GM21360 (cell line): ENCODE results near the gene FXYD7.
"Not testable (repeated sequence)": the region's sequence is repeated elsewhere in the genome, so short reads cannot be mapped to it uniquely, and the experiment has no call there.

Experiments used
- ATAC-seq: cut with Tn5 transposase; IDR thresholded peaks from one replicate; pipeline ENCODE4 v1.9.1; 2021; ENCODE audit warnings: mild to moderate bottlenecking, moderate library complexity; ENCODE audit not compliant: unreplicated experiment

FXYD7 gene

GRCh38 chr19:35125749-35126623 is 17.1 kb upstream of the FXYD7 start:
- ATAC-seq: no peak

GRCh38 chr19:35126624-35126959 is 16.5 kb upstream of the FXYD7 start:
- ATAC-seq: no peak

DNA sequence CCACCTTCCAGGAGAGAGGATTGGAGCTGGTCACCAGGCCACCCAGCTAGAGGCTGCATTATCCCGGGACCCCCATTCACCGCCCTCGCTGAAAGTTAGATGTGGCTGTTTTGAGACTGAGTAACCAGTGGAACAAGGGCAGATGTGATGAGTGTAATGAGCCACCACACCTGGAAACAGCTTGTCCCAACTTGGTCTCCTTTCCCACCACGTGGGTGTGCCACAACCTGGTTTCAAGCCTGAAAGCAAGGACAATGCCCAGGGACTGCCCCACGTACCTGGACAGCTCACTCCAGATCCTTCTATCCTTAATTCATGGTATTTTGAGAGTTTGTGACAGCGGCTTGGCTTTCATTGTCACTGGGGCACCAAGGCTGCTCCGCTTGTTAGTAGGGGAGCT is 15.2 kb upstream of the FXYD7 start:
- ATAC-seq: no peak

GRCh38 chr19:35128398-35129057 is 14.5 kb upstream of the FXYD7 start:
- ATAC-seq: no peak

DNA sequence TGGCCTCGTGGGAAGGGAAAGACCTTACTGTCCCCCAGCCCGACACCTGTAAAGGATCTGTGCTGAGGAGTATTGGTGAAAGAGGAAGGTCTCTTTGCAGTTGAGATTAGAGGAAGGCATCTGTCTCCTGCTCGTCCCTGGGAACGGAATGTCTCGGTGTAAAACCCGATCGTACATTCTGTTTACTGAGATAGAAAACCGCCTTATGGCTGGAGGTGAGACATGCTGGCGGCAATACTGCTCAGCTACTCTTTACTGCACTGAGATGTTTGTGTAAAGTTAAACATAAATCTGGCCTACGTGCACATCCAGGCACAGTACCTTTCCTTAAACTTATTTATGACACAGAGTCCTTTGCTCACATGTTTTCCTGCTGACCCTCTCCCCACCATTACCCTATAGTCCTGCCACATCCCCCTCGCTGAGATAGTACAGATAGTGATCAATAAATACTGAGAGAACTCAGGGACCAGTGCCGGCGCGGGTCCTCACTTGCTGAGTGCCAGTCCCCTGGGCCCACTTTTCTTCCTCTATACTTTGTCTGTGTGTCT is 13.3 kb upstream of the FXYD7 start:
- not testable (repeated sequence) for ATAC-seq

GRCh38 chr19:35130761-35131720 is 12.0 kb upstream of the FXYD7 start:
- no peak for ATAC-seq

- ATAC-seq: no peak
Measured at GRCh38 chr19:35132254-35132653, 10.8 kb upstream of the FXYD7 start.

DNA sequence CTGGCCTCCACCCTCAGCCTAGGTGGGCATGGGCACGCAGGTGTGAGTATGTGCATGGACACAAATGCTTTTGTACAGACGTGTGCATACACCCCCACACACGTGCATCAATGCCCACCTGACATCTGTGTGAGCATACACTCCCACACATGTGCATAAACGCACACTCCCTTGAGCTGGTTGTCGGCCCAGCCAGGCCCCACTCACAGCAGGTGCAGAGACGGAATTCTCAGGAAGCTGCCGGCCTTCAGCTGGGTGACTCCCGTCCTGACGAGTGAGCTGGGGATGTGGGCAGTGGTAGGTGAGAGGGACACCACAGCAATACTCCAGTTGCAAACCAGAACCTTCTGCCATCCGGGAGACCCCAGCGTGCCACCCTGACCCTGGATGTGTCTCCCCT is 9.2 kb upstream of the FXYD7 start:
- no peak for ATAC-seq

DNA sequence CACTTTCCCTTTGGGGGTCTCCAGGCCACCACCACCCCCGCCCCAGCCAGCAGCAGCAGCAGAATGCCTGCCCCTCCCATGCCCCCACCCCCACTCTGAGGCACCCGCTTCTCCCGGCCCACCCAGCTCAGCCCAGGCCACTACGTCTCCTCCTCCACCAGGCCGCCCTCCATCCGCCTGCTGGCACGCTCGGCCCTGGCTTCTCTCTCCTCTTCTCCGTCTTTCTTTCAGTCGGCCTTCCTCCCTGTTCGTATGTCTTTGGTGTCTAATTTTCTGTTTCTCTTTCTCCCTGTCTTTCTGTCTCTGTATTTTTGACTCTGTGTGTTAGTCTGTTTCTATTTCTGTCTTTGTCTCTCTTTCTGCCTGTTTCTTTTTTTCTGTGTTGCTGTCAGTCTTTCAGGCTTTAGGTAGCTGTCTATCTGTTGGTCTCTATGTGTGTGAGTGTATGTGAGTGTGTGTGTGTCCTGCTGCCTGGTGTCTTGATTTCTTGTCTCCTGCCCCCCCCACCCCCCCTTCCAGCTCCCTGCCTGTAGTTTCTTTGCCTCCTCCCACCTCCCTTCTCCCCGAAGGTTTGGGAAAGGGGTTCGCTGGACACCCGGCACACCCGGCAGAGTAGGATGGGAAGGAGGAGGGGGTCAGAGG is 8.3 kb upstream of the FXYD7 start, which contains the start of gene LGI4:
LGI4 (minus strand) TSS at position 459 of the 642 bp plus-strand sequence; CDS start at position 80, 379 bp downstream.
- no peak for ATAC-seq

- no peak for ATAC-seq
Measured at GRCh38 chr19:35135389-35135909, 7.6 kb upstream of the FXYD7 start.

- no peak for ATAC-seq
Measured at GRCh38 chr19:35136231-35136630, 6.8 kb upstream of the FXYD7 start.

DNA sequence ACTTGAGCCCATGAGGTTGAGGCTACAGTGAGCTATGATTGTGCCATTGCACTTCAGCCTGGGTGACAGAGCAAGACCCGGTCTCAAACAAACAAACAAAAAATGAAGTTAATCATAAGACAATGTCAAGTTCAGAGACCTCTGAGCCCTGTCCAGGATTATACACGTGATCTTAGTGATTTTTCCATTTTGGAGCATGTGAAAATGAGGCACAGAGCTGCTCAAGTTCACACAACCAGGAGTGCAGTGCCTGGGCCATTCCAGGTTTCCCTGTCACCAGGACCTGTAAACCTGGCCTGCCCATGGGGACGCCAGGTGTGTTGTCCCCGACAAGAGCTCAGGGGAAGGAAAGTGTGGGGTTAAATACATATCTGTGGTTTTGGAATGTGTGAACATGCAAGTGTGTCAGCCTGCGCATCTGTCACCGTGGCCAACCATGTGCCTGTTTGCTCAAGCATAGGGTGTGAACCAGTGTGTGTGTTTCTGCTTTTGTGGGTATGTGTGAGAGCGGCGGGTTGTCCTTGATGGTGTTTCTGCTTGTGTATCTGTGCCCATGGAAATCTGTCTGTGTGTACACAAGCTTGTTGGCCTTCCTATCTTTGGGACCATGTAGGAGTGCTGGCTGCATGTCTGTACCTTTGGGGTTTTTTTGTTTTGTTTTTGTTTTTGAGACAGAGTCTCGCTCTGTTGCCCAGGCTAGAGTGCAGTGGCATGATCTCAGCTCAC is 5.9 kb upstream of the FXYD7 start:
- no peak for ATAC-seq

DNA sequence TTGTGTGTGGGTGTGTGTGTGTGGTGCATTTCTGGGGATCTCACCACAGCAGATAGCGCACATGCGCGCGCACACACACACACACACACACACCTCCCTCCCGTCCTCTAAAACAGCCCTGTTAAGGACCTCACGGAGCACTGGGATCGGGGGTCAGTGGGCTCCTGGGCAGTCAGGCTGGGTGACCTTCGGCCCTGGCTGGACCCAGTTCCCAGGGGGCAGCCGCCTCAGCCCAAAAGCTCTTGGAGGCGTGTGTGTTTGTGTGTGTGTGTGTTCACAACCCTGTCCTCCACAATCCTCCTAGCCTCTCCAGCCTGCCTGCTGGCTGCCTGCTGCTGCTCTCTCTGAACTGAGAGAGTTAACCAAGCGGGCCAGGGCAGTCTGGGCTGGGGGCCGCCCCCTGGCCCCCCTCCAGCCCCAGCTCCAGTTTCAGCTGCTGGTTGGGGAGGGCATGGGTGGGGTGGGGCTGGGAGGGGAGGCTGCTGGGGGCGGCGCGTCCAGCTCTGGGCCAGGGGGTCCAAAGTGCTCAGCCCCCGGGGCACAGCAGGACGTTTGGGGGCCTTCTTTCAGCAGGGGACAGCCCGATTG is 4.7 kb upstream of the FXYD7 start, which contains the start of gene FXYD1:
FXYD1 (plus strand) TSS at position 520 of the 588 bp plus-strand sequence. CDS start 1,256 bp downstream, outside the sequence.
- no peak for ATAC-seq

- ATAC-seq: no peak
Measured at GRCh38 chr19:35140207-35140961, 2.7 kb upstream of the FXYD7 start.

DNA sequence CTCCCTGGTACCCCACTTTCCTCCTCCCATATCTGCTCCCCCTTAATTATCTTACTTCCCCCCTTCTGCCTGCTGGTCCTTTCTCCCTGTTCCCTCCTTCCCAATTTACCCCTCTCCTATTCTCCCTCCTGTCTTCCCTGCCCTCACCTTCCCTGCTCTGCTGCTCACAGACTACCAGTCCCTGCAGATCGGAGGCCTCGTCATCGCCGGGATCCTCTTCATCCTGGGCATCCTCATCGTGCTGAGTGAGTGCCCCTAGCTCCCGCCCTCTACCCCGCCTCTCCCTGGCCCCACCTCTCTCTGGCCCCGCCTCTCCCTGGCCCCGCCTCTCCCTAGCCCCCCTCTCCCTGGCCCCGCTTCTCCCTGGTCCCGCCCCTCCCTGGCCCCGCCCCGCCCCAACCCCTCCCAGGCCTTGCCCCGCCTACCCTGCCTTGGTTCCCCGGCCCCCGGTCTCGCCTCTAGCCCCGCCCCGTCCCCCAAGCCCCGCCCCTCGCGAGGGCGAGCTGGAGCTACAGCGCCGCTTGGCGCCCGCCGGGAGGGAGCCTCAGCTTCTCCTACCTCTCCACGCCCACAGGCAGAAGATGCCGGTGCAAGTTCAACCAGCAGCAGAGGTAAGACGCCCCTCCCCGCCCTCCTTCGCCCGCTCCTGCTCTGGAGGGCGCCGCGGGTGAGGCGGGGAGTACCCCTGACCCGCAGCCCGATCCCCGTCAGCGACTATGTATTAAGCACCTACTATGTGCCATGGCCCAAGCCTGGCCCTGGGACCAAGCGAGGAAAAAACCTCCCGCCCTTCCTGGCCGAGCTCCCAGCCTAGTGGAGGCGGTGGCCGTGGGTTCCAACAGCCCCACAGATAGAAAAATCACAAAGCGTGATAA is 1.9 kb upstream of the FXYD7 start:
- peak; percentile 48 for ATAC-seq

- ATAC-seq: no peak
Measured at GRCh38 chr19:35141837-35142605, 1.0 kb upstream of the FXYD7 start.
